Heart right ventricle (tissue), 16 donors: ENCODE data around the gene CCL11. TPM values are rescaled to one million over a fixed set of nuclear protein-coding genes. Genes with fewer than 3 reads are reported as not detected.
A peak's percentile ranks its signal among the peaks of the same experiment; 100 is the strongest.
"Not testable (repeated sequence)": the region's sequence is repeated elsewhere in the genome, so short reads cannot be mapped to it uniquely, and the experiment has no call there.

Experiments
- ATAC-seq, 8 donors: fragments of 200-7000 bp; cut with Tn5 transposase; one replicate each; pipeline ENCODE4 v1.9.1; 2020; ENCODE audit warnings: mild to moderate bottlenecking in 8 of 8, moderate library complexity in 8 of 8, moderate number of reproducible peaks in 1 of 8
- DNase-seq, 2 donors: peaks; one replicate each; pipeline ENCODE4 v3.0.0-alpha.2; 2020
- H3K27ac ChIP-seq, 10 donors: fragments of 200-600 bp; sonication (generic) in 2 of 10; one replicate each; pipeline versions ENCODE4 v1.5.0 to v1.8.0; 2020 to 2022; ENCODE audit warnings: mild to moderate bottlenecking in 3 of 10
- H3K27me3 ChIP-seq, 7 donors: fragments of 200-600 bp; one replicate each; pipeline ENCODE4 v1.8.0; 2021 to 2022; ENCODE audit warnings: mild to moderate bottlenecking in 2 of 7
- H3K36me3 ChIP-seq, 9 donors: fragments of 200-600 bp; sonication (generic) in 1 of 9; one replicate each; pipeline versions ENCODE4 v1.5.0 to v1.8.0; 2020 to 2022; ENCODE audit warnings: mild to moderate bottlenecking in 2 of 9
- H3K4me1 ChIP-seq, 9 donors: fragments of 200-600 bp; sonication (generic) in 1 of 9; one replicate each; pipeline versions ENCODE4 v1.5.0 to v1.8.0; 2020 to 2022; ENCODE audit warnings: mild to moderate bottlenecking in 4 of 9
- H3K4me3 ChIP-seq, 10 donors: fragments of 200-600 bp; sonication (generic) in 2 of 10; one replicate each; pipeline versions ENCODE4 v1.5.0 to v1.8.0; 2020 to 2022; ENCODE audit warnings: mild to moderate bottlenecking in 7 of 10, moderate library complexity in 2 of 10
- H3K9me3 ChIP-seq, 11 donors: fragments of 200-600 bp in 10 of 11; sonication (generic) in 2 of 11; one replicate each; pipeline versions ENCODE4 v1.5.0 to v1.8.0; 2013 to 2022; ENCODE audit warnings: mild to moderate bottlenecking in 2 of 11, control low read depth in 1 of 11, moderate library complexity in 1 of 11
- whole genome bisulfite sequencing, 2 donors: extraction: QIAGEN DNeasy Blood & Tissue Kit; methylation state at CpG; one replicate each; pipeline ENCODE4 v1.1.7; 2013; ENCODE audit warnings: inconsistent platforms in 1 of 2; 5-methylcytosine and 5-hydroxymethylcytosine counted together
- intact Hi-C, 10 donors: fragments of 100-400 bp; cut with DNase I; formaldehyde crosslinking; loops; one replicate each; pipeline versions ENCODE4 v1.11.1 to v1.14.2; 2022
- polyA plus RNA-seq, 2 donors: library from polyadenylated mRNA; stranded (reverse); fragments of 200-250 nt; gene quantifications; one replicate each; pipeline ENCODE4 v1.2.3, GENCODE V29; 2013
- total RNA-seq, 10 donors: library from RNA; stranded (reverse); fragmentation: NEBNext Ultra II Directional in 3 of 10; extraction: Animal tissue kit (Norgen Biotek cat#: 25700) in 3 of 10; gene quantifications; one replicate each; pipeline versions ENCODE4 v1.2.1 to v1.2.4, GENCODE V29; 2021 to 2023
- TF ChIP-seq, protein P1 (sequence below), 9 donors: fragments of 200-600 bp; sonication (generic) in 2 of 9; IDR thresholded peaks; one replicate each; pipeline versions ENCODE4 v1.5.0 to v1.8.0; 2021 to 2022; ENCODE audit warnings: antibody characterized with exemption in 9 of 9, mild to moderate bottlenecking in 5 of 9, moderate library complexity in 1 of 9
- donor health status: Arrhythmogenic right ventricular cardiomyopathy.
- donor health status: ischemic (EF 13 %, LVEDD 7.1; RV severe dilation, severe dysfunction).
- donor health status: healthy with polysubstance abuse.
- donor health status: DM: no; HTN: yes; CAD: no.
- donor health status: DM: no; HTN: no; CAD: no.
- donor health status: ischemic (EF 25% LVEDD 6.9; RV normal size, moderate dysfunction).
- donor health status: ischemic (EF 25% LVEDD 5.7; RV mildly dilated, moderate dysfunction).
- donor health status: healthy.
- donor health status: DM: yes; HTN: yes; CAD: no.
- donor health status: Ischemic cardiomyopathy.
- donor health status: ischemic (EF 35%, LVEDD 5.7; RV mildly dilated, moderate dysfunction).
- donor health status: nonischemic (EF 11% LVEDD 7.7; RV severe dilation, severe dysfunction).
- donor health status: DM: yes; HTN: yes; CAD: no.
- donor health status: PGD.
- donor health status: ischemic (EF 29% LVEDD 5.4; RV normal size, mild dysfunction).
- donor health status: nonischemic (EF 23%, LVEDD 6.1; RV moderate dilation, normal function).

The CCL11 gene
- total and polyA plus RNA-seq, 12 donors, result 0.46 to 31.2 (median 1.4) TPM

DNA sequence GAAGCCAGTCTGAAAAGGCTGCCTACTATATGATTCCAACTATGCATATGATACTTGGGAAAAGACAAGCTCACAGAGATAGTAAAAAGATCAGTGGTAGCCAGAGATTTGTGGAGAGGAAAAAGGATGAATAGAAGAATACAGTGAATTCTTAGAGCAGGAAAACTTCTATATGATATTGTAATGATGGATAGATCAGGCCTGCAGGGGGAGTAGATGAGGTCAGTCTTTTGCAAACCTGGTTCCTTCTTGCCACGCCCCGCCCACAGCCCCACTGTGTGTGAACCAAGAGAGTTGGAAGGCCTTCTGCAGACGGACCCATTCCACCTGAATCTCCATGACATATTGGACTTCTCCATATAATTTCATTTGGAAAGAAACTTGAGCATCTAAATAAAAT, 32.9 kb downstream of the CCL11 start:
- Histone ChIP-seq H3K4me1 (peaks cover 4 to 50% (median 13%) of the 10 kb centered on the region in 9 donors), H3K27me3 (no peaks in the 10 kb centered on the region), H3K36me3 (no peaks in the 10 kb centered on the region), H3K4me3 (no peak overlapping the region), H3K9me3 (peaks cover 0 to 7% (median 0%) of the 10 kb centered on the region in 11 donors), H3K27ac (peak overlapping the region in 2 of 10 donors; percentile 37 to 83)
- 69 to 78% methylated on average over 3 of the region's 3 CpGs for WGBS, 2 donors
- intact Hi-C loops, result no loop called here
- ATAC-seq, result no peak
- TF ChIP-seq, protein P1, sequence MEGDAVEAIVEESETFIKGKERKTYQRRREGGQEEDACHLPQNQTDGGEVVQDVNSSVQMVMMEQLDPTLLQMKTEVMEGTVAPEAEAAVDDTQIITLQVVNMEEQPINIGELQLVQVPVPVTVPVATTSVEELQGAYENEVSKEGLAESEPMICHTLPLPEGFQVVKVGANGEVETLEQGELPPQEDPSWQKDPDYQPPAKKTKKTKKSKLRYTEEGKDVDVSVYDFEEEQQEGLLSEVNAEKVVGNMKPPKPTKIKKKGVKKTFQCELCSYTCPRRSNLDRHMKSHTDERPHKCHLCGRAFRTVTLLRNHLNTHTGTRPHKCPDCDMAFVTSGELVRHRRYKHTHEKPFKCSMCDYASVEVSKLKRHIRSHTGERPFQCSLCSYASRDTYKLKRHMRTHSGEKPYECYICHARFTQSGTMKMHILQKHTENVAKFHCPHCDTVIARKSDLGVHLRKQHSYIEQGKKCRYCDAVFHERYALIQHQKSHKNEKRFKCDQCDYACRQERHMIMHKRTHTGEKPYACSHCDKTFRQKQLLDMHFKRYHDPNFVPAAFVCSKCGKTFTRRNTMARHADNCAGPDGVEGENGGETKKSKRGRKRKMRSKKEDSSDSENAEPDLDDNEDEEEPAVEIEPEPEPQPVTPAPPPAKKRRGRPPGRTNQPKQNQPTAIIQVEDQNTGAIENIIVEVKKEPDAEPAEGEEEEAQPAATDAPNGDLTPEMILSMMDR (IDR thresholded peaks at IDR 0.05), result peak in 1 of 9 donors; percentile 18
- DNase-seq, result peak in 1 of 2 donors; percentile 11

DNA sequence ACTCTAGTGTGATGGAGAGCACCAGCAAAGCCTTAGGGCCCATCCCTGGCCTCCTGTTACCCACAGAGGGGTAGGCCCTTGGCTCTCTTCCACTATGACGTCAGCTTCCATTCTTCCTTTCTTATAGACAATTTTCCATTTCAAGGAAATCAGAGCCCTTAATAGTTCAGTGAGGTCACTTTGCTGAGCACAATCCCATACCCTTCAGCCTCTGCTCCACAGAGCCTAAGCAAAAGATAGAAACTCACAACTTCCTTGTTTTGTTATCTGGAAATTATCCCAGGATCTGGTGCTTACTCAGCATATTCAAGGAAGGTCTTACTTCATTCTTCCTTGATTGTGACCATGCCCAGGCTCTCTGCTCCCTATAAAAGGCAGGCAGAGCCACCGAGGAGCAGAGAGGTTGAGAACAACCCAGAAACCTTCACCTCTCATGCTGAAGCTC, 33.5 kb downstream of the CCL11 start, which contains the start of gene CCL8:
CCL8 (plus strand) TSS at position 397 of the 445 bp plus-strand sequence. CDS start 67 bp downstream, outside the sequence.
- Histone ChIP-seq H3K4me3 (peak within 1 kb of the TSS in 2 of 10 donors; percentile 0 to 32), H3K36me3 (no peaks in the 10 kb centered on the region), H3K9me3 (peaks cover 0 to 11% (median 3%) of the 10 kb centered on the region in 11 donors), H3K27ac (peak within 1 kb of the TSS in 7 of 10 donors; percentile 21 to 83 (median 42)), H3K27me3 (no peaks in the 10 kb centered on the region), H3K4me1 (peaks cover under 1 to 44% (median 8%) of the 10 kb centered on the region in 9 donors)
- TF ChIP-seq, protein P1 (IDR thresholded peaks at IDR 0.05), result no peak
- 41 to 64% methylated on average over 2 of the region's 2 CpGs for WGBS, 2 donors
- ATAC-seq, result peak in 7 of 8 donors; percentile 30 to 87 (median 63)
- DNase-seq, result peak in 1 of 2 donors; percentile 42
- intact Hi-C loops, result no loop called here

DNA sequence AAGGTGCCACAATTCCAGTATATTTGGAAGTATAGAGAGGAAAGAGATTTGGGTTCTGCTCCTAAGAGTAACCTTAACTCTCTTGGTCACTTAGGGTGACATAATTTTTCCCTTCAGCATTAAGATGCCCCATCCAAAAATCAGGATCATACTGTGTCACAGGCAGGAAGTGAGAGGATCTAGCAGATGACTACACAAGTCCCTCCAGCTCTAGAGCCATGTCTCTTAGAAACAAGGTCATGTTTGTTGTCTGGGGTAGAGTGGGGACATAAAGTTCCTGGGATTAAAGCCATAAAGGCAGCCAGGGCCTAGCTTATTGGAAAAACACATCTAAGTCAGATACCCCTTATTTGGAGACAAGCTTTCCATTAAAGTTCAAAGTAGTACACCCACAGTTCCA, 36.4 kb downstream of the CCL11 start:
- Histone ChIP-seq H3K4me3 (no peak overlapping the region), H3K27me3 (no peaks in the 10 kb centered on the region), H3K27ac (peak overlapping the region in 3 of 10 donors; percentile 2 to 21 (median 3)), H3K4me1 (peaks cover 0 to 30% (median 4%) of the 10 kb centered on the region in 9 donors), H3K36me3 (no peaks in the 10 kb centered on the region), H3K9me3 (peaks cover 0 to 22% (median 13%) of the 10 kb centered on the region in 11 donors)
- TF ChIP-seq, protein P1 (IDR thresholded peaks at IDR 0.05), result no peak
- DNase-seq (no peak), ATAC-seq (peak in 7 of 8 donors; percentile 25 to 68 (median 53))
- intact Hi-C loops, result no loop called here

DNA sequence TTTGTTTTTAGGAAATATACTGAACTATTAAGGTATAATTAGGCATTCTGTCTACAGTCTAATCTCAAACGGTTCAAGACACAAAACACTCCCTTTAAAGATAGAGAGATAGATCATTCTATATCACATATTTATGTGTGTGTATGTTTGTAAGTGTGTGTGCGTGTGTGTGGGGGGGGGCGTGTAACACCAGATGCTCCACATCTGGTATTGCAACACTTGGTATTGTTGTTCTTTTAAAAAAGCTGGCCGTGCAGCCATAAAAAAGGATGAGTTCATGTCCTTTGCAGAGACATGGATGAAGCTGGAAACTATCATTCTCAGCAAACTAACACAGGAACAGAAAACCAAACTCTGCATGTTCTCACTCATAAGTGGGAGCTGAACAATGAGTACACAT, 42.0 kb downstream of the CCL11 start:
- H3K27ac ChIP-seq, ATAC-seq, H3K4me1 ChIP-seq, H3K4me3 ChIP-seq, DNase-seq, intact Hi-C loops, H3K27me3 ChIP-seq, H3K36me3 ChIP-seq: not testable (repeated sequence)
- peaks cover 0 to 22% (median 13%) of the 10 kb centered on the region in 11 donors for H3K9me3 ChIP-seq
- WGBS, 2 donors, result 58 to 73% methylated on average over 4 of the region's 4 CpGs

DNA sequence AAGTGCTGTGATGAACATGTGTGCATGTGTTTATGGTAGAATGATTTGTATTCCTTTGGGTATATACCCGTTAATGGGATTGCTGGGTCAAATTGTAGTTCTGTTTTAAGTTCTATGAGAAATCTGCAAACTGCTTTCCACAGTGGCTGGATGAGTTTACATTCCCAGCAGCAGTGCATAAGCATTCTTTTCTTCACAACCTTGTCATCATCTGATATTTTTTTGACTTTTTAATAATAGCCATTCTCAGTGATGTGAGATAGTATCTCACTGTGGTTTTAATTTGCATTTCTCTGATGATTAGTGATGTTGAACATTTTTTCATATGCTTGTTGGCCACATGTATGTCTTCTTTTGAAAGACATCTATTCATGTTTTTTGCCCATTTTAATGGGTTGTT, 52.2 kb downstream of the CCL11 start:
- no peak for ATAC-seq
- Histone ChIP-seq H3K4me1 (no peaks in the 10 kb centered on the region), H3K4me3 (no peak overlapping the region), H3K27me3 (no peaks in the 10 kb centered on the region), H3K36me3 (no peaks in the 10 kb centered on the region), H3K27ac (no peak overlapping the region), H3K9me3 (no peaks in the 10 kb centered on the region)
- WGBS, 2 donors, result 66 to 70% methylated on average over 1 of the region's 1 CpG
- TF ChIP-seq, protein P1 (IDR thresholded peaks at IDR 0.05), result no peak
- DNase-seq, result no peak
- intact Hi-C loops, result no loop called here
